ENCODE results near the gene HTR3A.

DNA sequence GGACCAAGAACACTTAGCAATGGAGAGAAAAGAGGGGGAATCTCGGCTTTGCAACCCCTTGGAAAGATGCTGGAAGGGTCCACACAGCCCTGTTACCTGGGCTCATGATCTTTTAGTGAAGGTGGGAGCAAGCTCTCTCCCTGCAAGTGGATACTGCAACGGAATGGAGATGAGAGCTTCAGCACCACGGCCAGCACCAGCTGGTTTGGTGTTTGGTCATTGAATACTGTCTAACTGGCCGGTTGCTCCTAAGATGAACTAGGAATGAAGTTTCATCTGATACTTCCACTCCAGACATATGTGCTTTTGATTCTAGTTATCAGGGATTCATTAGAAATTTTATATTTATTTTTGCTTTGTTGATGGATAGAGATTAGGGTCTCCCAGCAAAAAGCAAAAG, 16.3 kb downstream of the HTR3A start:
- TF ChIP-seq, protein P1, sequence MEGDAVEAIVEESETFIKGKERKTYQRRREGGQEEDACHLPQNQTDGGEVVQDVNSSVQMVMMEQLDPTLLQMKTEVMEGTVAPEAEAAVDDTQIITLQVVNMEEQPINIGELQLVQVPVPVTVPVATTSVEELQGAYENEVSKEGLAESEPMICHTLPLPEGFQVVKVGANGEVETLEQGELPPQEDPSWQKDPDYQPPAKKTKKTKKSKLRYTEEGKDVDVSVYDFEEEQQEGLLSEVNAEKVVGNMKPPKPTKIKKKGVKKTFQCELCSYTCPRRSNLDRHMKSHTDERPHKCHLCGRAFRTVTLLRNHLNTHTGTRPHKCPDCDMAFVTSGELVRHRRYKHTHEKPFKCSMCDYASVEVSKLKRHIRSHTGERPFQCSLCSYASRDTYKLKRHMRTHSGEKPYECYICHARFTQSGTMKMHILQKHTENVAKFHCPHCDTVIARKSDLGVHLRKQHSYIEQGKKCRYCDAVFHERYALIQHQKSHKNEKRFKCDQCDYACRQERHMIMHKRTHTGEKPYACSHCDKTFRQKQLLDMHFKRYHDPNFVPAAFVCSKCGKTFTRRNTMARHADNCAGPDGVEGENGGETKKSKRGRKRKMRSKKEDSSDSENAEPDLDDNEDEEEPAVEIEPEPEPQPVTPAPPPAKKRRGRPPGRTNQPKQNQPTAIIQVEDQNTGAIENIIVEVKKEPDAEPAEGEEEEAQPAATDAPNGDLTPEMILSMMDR (IDR thresholded peaks at IDR 0.05; ENCODE audit: borderline replicate concordance, extremely low read depth, low read length, poor library complexity, severe bottlenecking) = no peak
- no peak for TF ChIP-seq EZH2 (IDR thresholded peaks at IDR 0.05; ENCODE audit: borderline replicate concordance, low read depth, low read length, severe bottlenecking)
